A549 (cell line): ENCODE measurements around the gene ADAMTS14. TPM values are rescaled to one million over a fixed set of nuclear protein-coding genes. Genes with fewer than 3 reads are reported as not detected.
A peak's percentile ranks its signal among the peaks of the same experiment; 100 is the strongest.

Experiments
- ATAC-seq, 2 experiments: fragments of 200-7000 bp in 1 of 2; fragments of >200 bp in 1 of 2; cut with Nextera tagmentation in 1 of 2; cut with Tn5 transposase in 1 of 2; 3 replicates each; pipeline versions ENCODE4 v1.8.0 to v1.9.1; 2018 to 2020; ENCODE audit warnings: mild to moderate bottlenecking in 1 of 2, moderate library complexity in 1 of 2
- CTCF ChIA-PET: fragments of 300-600 bp; sonication (Branson Sonifier 250); formaldehyde crosslinking; extraction: SDS; loops from one replicate; lab custom pipeline; 2021; ENCODE audit warnings: antibody characterized with exemption, inconsistent platforms; lab: Yijun Ruan, JAX
- POLR2A ChIA-PET: fragments of 350-600 bp; formaldehyde crosslinking; extraction: SDS; loops from one replicate; lab custom pipeline; 2021; ENCODE audit warnings: antibody characterized with exemption, inconsistent platforms; lab: Yijun Ruan, JAX
- DNase-seq, 2 experiments: peaks; one replicate each; pipeline versions ENCODE4 v3.0.0 to v3.0.0-alpha.2; 2011 to 2016; ENCODE audit warnings: low read depth in 1 of 2, low spot score in 1 of 2
- FAIRE-seq: peaks from 2 replicates; lab custom pipeline; 2011; peaks lifted over from hg19 to GRCh38; lab: Jason Lieb, UNC
- H3K27ac ChIP-seq, 2 experiments: fragments of >200 bp; sonication (Bioruptor Twin); formaldehyde crosslinking; 3 replicates each; pipeline ENCODE4 v1.5.1; 2016 to 2017
- H3K4me1 ChIP-seq: fragments of >200 bp; sonication (Bioruptor Twin); formaldehyde crosslinking; 3 replicates; pipeline ENCODE4 v1.6.1; 2016
- H3K4me2 ChIP-seq: fragments of >200 bp; sonication (Bioruptor Twin); formaldehyde crosslinking; 3 replicates; pipeline ENCODE4 v1.6.1; 2016
- H3K4me3 ChIP-seq: fragments of >200 bp; sonication (Bioruptor Twin); formaldehyde crosslinking; 3 replicates; pipeline ENCODE4 v1.5.1; 2016
- H3K9me3 ChIP-seq: fragments of >200 bp; sonication (Bioruptor Twin); formaldehyde crosslinking; 3 replicates; pipeline ENCODE4 v1.6.1; 2016
- ATOH8 ChIP-seq: fragments of 250-450 bp; sonication (Bioruptor Pico); IDR thresholded peaks from 2 replicates; pipeline ENCODE4 v1.5.0; 2020; ENCODE audit warnings: low read depth, mild to moderate bottlenecking, moderate library complexity
- CBX8 ChIP-seq: fragments of 200-600 bp; sonication (generic); IDR thresholded peaks from 2 replicates; pipeline ENCODE4 v1.6.1; 2016
- CTCF ChIP-seq: fragments of >200 bp; sonication (Bioruptor Twin); formaldehyde crosslinking; IDR thresholded peaks from 3 replicates; pipeline ENCODE4 v1.5.1; 2016
- EHF ChIP-seq: fragments of 250-450 bp; sonication (Bioruptor Pico); IDR thresholded peaks from 2 replicates; pipeline ENCODE4 v1.5.0; 2020; ENCODE audit warnings: mild to moderate bottlenecking
- EHMT2 ChIP-seq: fragments of 200-600 bp; sonication (generic); IDR thresholded peaks from 2 replicates; pipeline ENCODE4 v1.6.1; 2016; ENCODE audit warnings: antibody characterized with exemption, low read depth, mild to moderate bottlenecking, moderate library complexity
- HDAC2 ChIP-seq: fragments of 200-600 bp; sonication (generic); IDR thresholded peaks from 2 replicates; pipeline ENCODE4 v1.6.1; 2016
- HES2 ChIP-seq: fragments of >200 bp; sonication (Bioruptor Twin); formaldehyde crosslinking; IDR thresholded peaks from 2 replicates; pipeline ENCODE4 v1.6.1; 2016
- HOXA7 ChIP-seq: fragments of 250-450 bp; sonication (Bioruptor Pico); IDR thresholded peaks from 2 replicates; pipeline ENCODE4 v1.5.0; 2020; ENCODE audit warnings: mild to moderate bottlenecking, moderate library complexity
- HOXB13 ChIP-seq: fragments of 250-450 bp; sonication (Bioruptor Pico); IDR thresholded peaks from 2 replicates; pipeline ENCODE4 v1.5.0; 2020; ENCODE audit warnings: low read depth, mild to moderate bottlenecking, moderate library complexity
- KDM5A ChIP-seq: fragments of 200-600 bp; sonication (generic); IDR thresholded peaks from 2 replicates; pipeline ENCODE4 v1.6.1; 2016; ENCODE audit warnings: antibody characterized with exemption, mild to moderate bottlenecking
- MAFK ChIP-seq: fragments of 450-650 bp; IDR thresholded peaks from 2 replicates; pipeline ENCODE4 v1.6.1; 2014; ENCODE audit not compliant: partially characterized antibody
- MAZ ChIP-seq: fragments of 150-350 bp; IDR thresholded peaks from 2 replicates; pipeline ENCODE4 v1.6.1; 2014; ENCODE audit warnings: antibody characterized with exemption, low read depth, low read length, borderline replicate concordance
- MYC ChIP-seq: IDR thresholded peaks from 2 replicates; pipeline ENCODE4 v1.6.1; 2012; ENCODE audit warnings: mild to moderate bottlenecking, inconsistent platforms, low read length, improper control_type of control experiment, borderline replicate concordance
- NPAS2 ChIP-seq: fragments of 250-450 bp; sonication (Bioruptor Pico); IDR thresholded peaks from 2 replicates; pipeline ENCODE4 v1.8.0; 2022; ENCODE audit warnings: mild to moderate bottlenecking, moderate library complexity, borderline replicate concordance
- RAD21 ChIP-seq, 2 experiments: fragments of >200 bp in 1 of 2; sonication (Bioruptor Twin) in 1 of 2; formaldehyde crosslinking in 1 of 2; IDR thresholded peaks in 1 of 2; conservative IDR thresholded peaks in 1 of 2; 2 replicates in 1 of 2; 3 replicates in 1 of 2; pipeline ENCODE4 v1.6.1; 2012 to 2018; ENCODE audit warnings: inconsistent platforms in 1 of 2
- RFX5 ChIP-seq: fragments of 450-650 bp; IDR thresholded peaks from 2 replicates; pipeline ENCODE4 v1.7.1; 2014; ENCODE audit warnings: antibody characterized with exemption, mild to moderate bottlenecking, moderate library complexity
- RNF2 ChIP-seq: fragments of 200-600 bp; sonication (generic); IDR thresholded peaks from 2 replicates; pipeline ENCODE4 v1.6.1; 2016; ENCODE audit warnings: low read depth, mild to moderate bottlenecking, antibody characterized with exemption, moderate library complexity, borderline replicate concordance
- SMC3 ChIP-seq: fragments of >200 bp; sonication (Bioruptor Twin); formaldehyde crosslinking; IDR thresholded peaks from 3 replicates; pipeline ENCODE4 v1.6.1; 2018; ENCODE audit warnings: inconsistent platforms
- ZC3H11A ChIP-seq: fragments of 450-650 bp; IDR thresholded peaks from 2 replicates; pipeline ENCODE4 v1.6.1; 2014; ENCODE audit warnings: antibody characterized with exemption, mild to moderate bottlenecking
- ZNF302 ChIP-seq: fragments of 250-450 bp; sonication (Bioruptor Pico); IDR thresholded peaks from 2 replicates; pipeline ENCODE4 v1.9.0; 2021; ENCODE audit warnings: inconsistent platforms, mild to moderate bottlenecking, moderate library complexity
- WGBS: methylation state at CpG from one replicate; pipeline ENCODE4 v1.1.6; 2017; ENCODE audit errors: missing lambda C conversion rate; 5-methylcytosine and 5-hydroxymethylcytosine counted together
- polyA plus RNA-seq, 4 experiments: library from polyadenylated mRNA; depleted of rRNA in 3 of 4; stranded (reverse); fragments of >200 nt; fragmentation: RNase III in 1 of 4; extraction: RNeasy Plus Mini Kit Qiagen cat#74134 plus additional on column Dnase treatment in 1 of 4; gene quantifications; 2 replicates in 3 of 4; 3 replicates in 1 of 4; pipeline ENCODE4 v1.2.3, GENCODE V29; 2011 to 2017
- TF ChIP-seq, protein P1 (sequence below): fragments of 450-650 bp; IDR thresholded peaks from 2 replicates; pipeline ENCODE4 v1.6.1; 2014; ENCODE audit warnings: antibody characterized with exemption

ADAMTS14 gene
- polyA plus RNA-seq, 2 of the 4 experiments (the other 2 are of a cell fraction): 0.03 TPM; not detected in 1

GRCh38 chr10:70760271-70760787 lies 88.0 kb downstream of the ADAMTS14 start (continued):
- TF ChIP-seq RNF2 (no peak), SMC3 (no peak), ZNF302 (CRISPR knock-in tag) (no peak), NPAS2 (CRISPR knock-in tag) (no peak)

DNA sequence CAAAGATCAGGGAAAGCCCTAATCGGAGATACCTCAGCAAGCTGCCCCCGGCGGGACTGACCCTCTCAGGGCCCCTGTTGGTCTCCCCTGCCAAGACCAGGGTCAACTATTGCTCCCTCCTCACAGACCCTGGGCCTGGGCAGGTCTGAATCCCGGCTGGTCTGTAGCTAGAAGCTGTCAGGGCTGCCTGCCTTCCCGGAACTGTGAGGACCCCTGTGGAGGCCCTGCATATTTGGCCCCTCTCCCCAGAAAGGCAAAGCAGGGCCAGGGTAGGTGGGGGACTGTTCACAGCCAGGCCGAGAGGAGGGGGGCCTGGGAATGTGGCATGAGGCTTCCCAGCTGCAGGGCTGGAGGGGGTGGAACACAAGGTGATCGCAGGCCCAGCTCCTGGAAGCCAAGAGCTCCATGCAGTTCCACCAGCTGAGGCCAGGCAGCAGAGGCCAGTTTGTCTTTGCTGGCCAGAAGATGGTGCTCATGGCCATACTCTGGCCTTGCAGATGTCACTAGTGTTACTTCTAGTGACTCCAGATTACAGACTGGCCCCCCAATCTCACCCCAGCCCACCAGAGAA lies 88.8 kb downstream of the ADAMTS14 start:
- H3K9me3 ChIP-seq: peaks cover 3% of the 10 kb centered on the region; the same call in 1 of the 3 replicates
- no peak for FAIRE-seq
- ATAC-seq: peak in 1 of 2 experiments; percentile 49; a peak in 2 of 6 replicates
- no peak overlapping the region for H3K4me2 ChIP-seq
- no peak overlapping the region for H3K27ac ChIP-seq
- 58% methylated on average over 6 of the region's 7 CpGs for WGBS
- H3K4me1 ChIP-seq: 0 out of 3 replicates have a peak, but pooled peaks cover 5% of the 10 kb centered on the region
- DNase-seq: peak in 1 of 2 experiments; percentile 19
- ChIA-PET CTCF (interaction anchor here (0.6 to 12.8 kb wide), 14 partner anchors 12 to 300 kb away, joined by 3 to 129 read pairs (median 3); partner anchors contain the start of gene PCBD1), POLR2A (no interaction called here)
- H3K4me3 ChIP-seq: no peak overlapping the region
- TF ChIP-seq EHMT2 (no peak), RFX5 (no peak), RAD21 (conservative IDR thresholded peaks at IDR 0.05 in 1 of 2, IDR thresholded peaks at IDR 0.05 in 1 of 2) (peak in 1 of 2 experiments; percentile 22; a peak in 1 of 5 replicates), HOXB13 (CRISPR knock-in tag) (no peak)
- TF ChIP-seq, all 56 proteins: peak for 1

GRCh38 chr10:70761727-70762350 lies 89.5 kb downstream of the ADAMTS14 start:
- no peak for TF ChIP-seq RFX5
- TF ChIP-seq, protein P1, sequence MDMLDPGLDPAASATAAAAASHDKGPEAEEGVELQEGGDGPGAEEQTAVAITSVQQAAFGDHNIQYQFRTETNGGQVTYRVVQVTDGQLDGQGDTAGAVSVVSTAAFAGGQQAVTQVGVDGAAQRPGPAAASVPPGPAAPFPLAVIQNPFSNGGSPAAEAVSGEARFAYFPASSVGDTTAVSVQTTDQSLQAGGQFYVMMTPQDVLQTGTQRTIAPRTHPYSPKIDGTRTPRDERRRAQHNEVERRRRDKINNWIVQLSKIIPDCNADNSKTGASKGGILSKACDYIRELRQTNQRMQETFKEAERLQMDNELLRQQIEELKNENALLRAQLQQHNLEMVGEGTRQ: no peak
- no peak for TF ChIP-seq RNF2
- no peak for TF ChIP-seq HOXA7
- no peak for TF ChIP-seq CTCF
- TF ChIP-seq HDAC2: no peak
- TF ChIP-seq MAFK: no peak
- TF ChIP-seq CBX8: no peak
- no peak for TF ChIP-seq EHF (CRISPR knock-in tag)
- TF ChIP-seq HES2: no peak
- no peak for TF ChIP-seq MYC
- no peak for TF ChIP-seq MAZ
- TF ChIP-seq ZNF302 (CRISPR knock-in tag): no peak
- no peak for TF ChIP-seq KDM5A
- TF ChIP-seq ZC3H11A: no peak
- no peak for TF ChIP-seq ATOH8 (CRISPR knock-in tag)
- TF ChIP-seq, all 56 proteins: peak for 0
- no peak for DNase-seq
- no peak overlapping the region for H3K4me2 ChIP-seq
- ChIA-PET POLR2A (no interaction called here), CTCF (interaction anchor here (0.5 to 12.8 kb wide), 4 partner anchors 16 to 300 kb away, joined by 3 to 129 read pairs (median 17); no protein-coding TSS in a partner anchor)
- no peak overlapping the region for H3K27ac ChIP-seq
- ATAC-seq: no peak
- H3K4me1 ChIP-seq: 0 out of 3 replicates have a peak, but pooled peaks cover 5% of the 10 kb centered on the region
- WGBS: 44% methylated on average over 5 of the region's 10 CpGs
- no peak for FAIRE-seq
- no peak overlapping the region for H3K4me3 ChIP-seq
- H3K9me3 ChIP-seq: peaks cover 3% of the 10 kb centered on the region; the same call in 1 of the 3 replicates
